K562 (cell line): ENCODE results near the gene TXN2. TPM values are rescaled to one million over a fixed set of nuclear protein-coding genes. Genes with fewer than 3 reads are reported as not detected.

Source experiments
- ADNP ChIP-seq: fragments of 200-800 bp; sonication (Bioruptor generic); IDR thresholded peaks from 2 replicates; pipeline ENCODE4 v1.6.1; 2016; ENCODE audit warnings: missing genetic modification characterization, missing compliant biosample characterization
- FOSL1 ChIP-seq: fragments of 200-800 bp; sonication (Bioruptor generic); conservative IDR thresholded peaks from 2 replicates; pipeline ENCODE4 v1.6.1; 2016; ENCODE audit warnings: missing genetic modification characterization, missing compliant biosample characterization
- GATA2 ChIP-seq: sonication (generic); formaldehyde crosslinking; IDR thresholded peaks from 2 replicates; pipeline ENCODE4 v1.4.0; 2020; ENCODE audit warnings: mild to moderate bottlenecking, missing genetic modification reagents
- MCM5 ChIP-seq: fragments of 450-650 bp; IDR thresholded peaks from 2 replicates; pipeline ENCODE4 v1.6.1; 2016; ENCODE audit warnings: low read depth
- NELFE ChIP-seq: IDR thresholded peaks from 2 replicates; pipeline ENCODE4 v1.6.1; 2011; ENCODE audit warnings: mild to moderate bottlenecking; ENCODE audit not compliant: insufficient read depth, insufficient read length
- TAL1 ChIP-seq: fragments of 450-650 bp; IDR thresholded peaks from 2 replicates; pipeline ENCODE4 v1.6.1; 2016; ENCODE audit warnings: mild to moderate bottlenecking
- TBL1XR1 ChIP-seq, 2 experiments: IDR thresholded peaks; 2 replicates each; pipeline ENCODE4 v1.6.1; 2012; ENCODE audit warnings: improper control_type of control experiment in 2 of 2, low read length in 2 of 2, mild to moderate bottlenecking in 1 of 2
- ZEB2 ChIP-seq: fragments of 450-650 bp; IDR thresholded peaks from 2 replicates; pipeline ENCODE4 v1.6.1; 2016
- ZNF124 ChIP-seq: sonication (generic); formaldehyde crosslinking; IDR thresholded peaks from 2 replicates; pipeline ENCODE4 v1.8.1; 2022; ENCODE audit warnings: missing genetic modification reagents
- ZNF133 ChIP-seq: fragments of 250-450 bp; sonication (Bioruptor Pico); IDR thresholded peaks from 2 replicates; pipeline ENCODE4 v1.4.0; 2020; ENCODE audit warnings: mild to moderate bottlenecking
- ZNF347 ChIP-seq: fragments of 450-650 bp; formaldehyde crosslinking; IDR thresholded peaks from 2 replicates; pipeline ENCODE4 v1.4.0; 2020; ENCODE audit warnings: low read depth, mild to moderate bottlenecking, moderate library complexity
- ZNF766 ChIP-seq: fragments of 200-800 bp; sonication (Bioruptor generic); conservative IDR thresholded peaks from 2 replicates; pipeline ENCODE4 v1.6.1; 2016; ENCODE audit warnings: missing genetic modification characterization, missing compliant biosample characterization
- polyA plus RNA-seq, 8 experiments: library from polyadenylated mRNA; depleted of rRNA in 4 of 8; stranded (reverse) in 5 of 8; unstranded in 3 of 8; fragments of >200 nt; fragmentation: Nextera tagmentation in 2 of 8; fragmentation: Illumina TruSeq in 1 of 8; extraction: Ambion mirVana in 2 of 8; extraction: Trizol in 1 of 8; gene quantifications; 2 replicates each; pipeline versions ENCODE4 v1.2.1 to v1.2.3, GENCODE V29; 2011 to 2014; ENCODE audit warnings: inconsistent platforms in 1 of 8, missing spikeins in 1 of 8
- total RNA-seq, 7 experiments: library from RNA; depleted of rRNA in 6 of 7; stranded (reverse); fragments of >200 nt in 6 of 7; fragmentation: Illumina TruSeq in 2 of 7; extraction: Trizol in 2 of 7; gene quantifications; 2 replicates each; pipeline versions ENCODE4 v1.2.1 to v1.2.3, GENCODE V29; 2011 to 2021; ENCODE audit warnings: low replicate concordance in 1 of 7
- TF ChIP-seq, protein P1 (sequence below), 2 experiments: fragments of 450-650 bp; IDR thresholded peaks; 2 replicates each; pipeline ENCODE4 v1.6.1; 2016
- TF ChIP-seq, protein P2 (sequence below): fragments of 250-450 bp; sonication (Bioruptor Pico); IDR thresholded peaks from 2 replicates; pipeline ENCODE4 v1.8.0; 2021; ENCODE audit warnings: moderate library complexity, mild to moderate bottlenecking, inconsistent platforms
- TF ChIP-seq, protein P3 (sequence below): sonication (generic); IDR thresholded peaks from 2 replicates; pipeline ENCODE4 v1.6.1; 2016
- TF ChIP-seq, protein P4 (sequence below): fragments of 250-450 bp; sonication (Bioruptor Pico); IDR thresholded peaks from 2 replicates; pipeline ENCODE4 v1.8.0; 2022; ENCODE audit warnings: moderate library complexity, mild to moderate bottlenecking, inconsistent platforms
- TF ChIP-seq, protein P5 (sequence below): fragments of 450-650 bp; formaldehyde crosslinking; IDR thresholded peaks from 2 replicates; pipeline ENCODE4 v1.4.0; 2022; ENCODE audit warnings: mild to moderate bottlenecking, moderate library complexity
- TF ChIP-seq, protein P6 (sequence below): IDR thresholded peaks from 2 replicates; pipeline ENCODE4 v1.6.1; 2011; ENCODE audit not compliant: insufficient read length; ENCODE audit errors: extremely low read depth
- TF ChIP-seq, protein P7 (sequence below), 2 experiments: fragments of 450-650 bp; conservative IDR thresholded peaks; 2 replicates each; pipeline ENCODE4 v1.6.1; 2017; ENCODE audit warnings: mild to moderate bottlenecking in 2 of 2, moderate library complexity in 2 of 2

The TXN2 gene
- total and polyA plus RNA-seq, 9 of the 15 experiments (the other 6 are each of a cell fraction or from before 2014, with no cell fraction given), result 48.5 to 399 (median 118) TPM

DNA sequence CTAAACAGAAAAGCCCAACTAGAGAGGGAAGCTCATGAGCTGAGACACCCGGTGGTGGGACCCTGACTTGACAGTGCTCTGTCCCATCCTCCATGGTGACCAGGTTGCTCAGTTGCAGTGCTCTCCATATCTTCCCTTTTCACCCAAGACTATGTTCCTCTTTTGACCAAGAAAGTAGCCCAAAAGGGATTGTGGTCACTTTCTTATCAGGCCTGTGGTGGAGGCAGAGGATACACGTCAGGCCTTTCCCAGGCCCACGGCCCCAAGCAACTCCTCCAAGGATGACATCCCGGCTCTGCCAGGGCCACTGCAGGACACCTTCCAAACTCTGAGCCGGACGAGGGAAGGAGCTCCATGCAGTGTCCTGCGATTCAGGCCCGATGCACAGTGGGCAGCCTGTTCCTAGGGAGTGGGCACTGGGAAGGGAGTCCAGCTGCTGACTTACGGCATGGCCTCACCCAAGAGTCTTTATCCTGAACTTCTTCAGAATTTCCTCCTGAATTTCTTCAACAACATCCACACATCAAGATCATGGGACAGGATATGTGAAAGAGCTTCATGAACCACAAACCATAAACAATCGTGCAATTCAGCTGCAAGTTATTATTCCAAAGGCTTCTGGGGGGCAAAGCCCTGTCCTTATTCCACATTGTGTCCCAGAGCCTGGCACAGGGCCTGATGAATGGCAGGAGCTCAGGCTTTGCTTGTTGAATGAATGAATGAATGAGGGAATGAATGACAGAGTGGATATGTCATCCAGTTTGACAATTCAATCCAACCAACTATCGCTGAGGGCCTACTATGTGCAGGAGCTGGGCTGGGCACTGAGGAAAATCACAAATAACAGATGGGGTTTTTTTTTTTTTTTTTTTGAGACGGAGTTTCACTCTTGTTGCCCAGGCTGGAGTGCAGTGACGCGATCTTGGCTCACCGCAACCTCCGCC, 57.7 kb downstream of the TXN2 start (continued):
- no peak for TF ChIP-seq ZNF133 (CRISPR knock-in tag)
- TF ChIP-seq, protein P1, sequence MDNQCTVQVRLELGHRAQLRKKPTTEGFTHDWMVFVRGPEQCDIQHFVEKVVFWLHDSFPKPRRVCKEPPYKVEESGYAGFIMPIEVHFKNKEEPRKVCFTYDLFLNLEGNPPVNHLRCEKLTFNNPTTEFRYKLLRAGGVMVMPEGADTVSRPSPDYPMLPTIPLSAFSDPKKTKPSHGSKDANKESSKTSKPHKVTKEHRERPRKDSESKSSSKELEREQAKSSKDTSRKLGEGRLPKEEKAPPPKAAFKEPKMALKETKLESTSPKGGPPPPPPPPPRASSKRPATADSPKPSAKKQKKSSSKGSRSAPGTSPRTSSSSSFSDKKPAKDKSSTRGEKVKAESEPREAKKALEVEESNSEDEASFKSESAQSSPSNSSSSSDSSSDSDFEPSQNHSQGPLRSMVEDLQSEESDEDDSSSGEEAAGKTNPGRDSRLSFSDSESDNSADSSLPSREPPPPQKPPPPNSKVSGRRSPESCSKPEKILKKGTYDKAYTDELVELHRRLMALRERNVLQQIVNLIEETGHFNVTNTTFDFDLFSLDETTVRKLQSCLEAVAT (IDR thresholded peaks at IDR 0.05), result peak in 1 of 2 experiments; percentile 89; a peak in 2 of 4 replicates
- TF ChIP-seq, protein P2, sequence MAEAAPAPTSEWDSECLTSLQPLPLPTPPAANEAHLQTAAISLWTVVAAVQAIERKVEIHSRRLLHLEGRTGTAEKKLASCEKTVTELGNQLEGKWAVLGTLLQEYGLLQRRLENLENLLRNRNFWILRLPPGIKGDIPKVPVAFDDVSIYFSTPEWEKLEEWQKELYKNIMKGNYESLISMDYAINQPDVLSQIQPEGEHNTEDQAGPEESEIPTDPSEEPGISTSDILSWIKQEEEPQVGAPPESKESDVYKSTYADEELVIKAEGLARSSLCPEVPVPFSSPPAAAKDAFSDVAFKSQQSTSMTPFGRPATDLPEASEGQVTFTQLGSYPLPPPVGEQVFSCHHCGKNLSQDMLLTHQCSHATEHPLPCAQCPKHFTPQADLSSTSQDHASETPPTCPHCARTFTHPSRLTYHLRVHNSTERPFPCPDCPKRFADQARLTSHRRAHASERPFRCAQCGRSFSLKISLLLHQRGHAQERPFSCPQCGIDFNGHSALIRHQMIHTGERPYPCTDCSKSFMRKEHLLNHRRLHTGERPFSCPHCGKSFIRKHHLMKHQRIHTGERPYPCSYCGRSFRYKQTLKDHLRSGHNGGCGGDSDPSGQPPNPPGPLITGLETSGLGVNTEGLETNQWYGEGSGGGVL (CRISPR knock-in tag), result no peak
- TF ChIP-seq, protein P3, sequence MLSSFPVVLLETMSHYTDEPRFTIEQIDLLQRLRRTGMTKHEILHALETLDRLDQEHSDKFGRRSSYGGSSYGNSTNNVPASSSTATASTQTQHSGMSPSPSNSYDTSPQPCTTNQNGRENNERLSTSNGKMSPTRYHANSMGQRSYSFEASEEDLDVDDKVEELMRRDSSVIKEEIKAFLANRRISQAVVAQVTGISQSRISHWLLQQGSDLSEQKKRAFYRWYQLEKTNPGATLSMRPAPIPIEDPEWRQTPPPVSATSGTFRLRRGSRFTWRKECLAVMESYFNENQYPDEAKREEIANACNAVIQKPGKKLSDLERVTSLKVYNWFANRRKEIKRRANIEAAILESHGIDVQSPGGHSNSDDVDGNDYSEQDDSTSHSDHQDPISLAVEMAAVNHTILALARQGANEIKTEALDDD, result peak; percentile 83
- peak in 1 of 2 experiments; percentile 82; a peak in 2 of 4 replicates for TF ChIP-seq TBL1XR1 (IDR thresholded peaks at IDR 0.05; ENCODE audit: low read length in 2 of 2)
- TF ChIP-seq ZNF347 (CRISPR knock-in tag), result no peak
- TF ChIP-seq, protein P4, sequence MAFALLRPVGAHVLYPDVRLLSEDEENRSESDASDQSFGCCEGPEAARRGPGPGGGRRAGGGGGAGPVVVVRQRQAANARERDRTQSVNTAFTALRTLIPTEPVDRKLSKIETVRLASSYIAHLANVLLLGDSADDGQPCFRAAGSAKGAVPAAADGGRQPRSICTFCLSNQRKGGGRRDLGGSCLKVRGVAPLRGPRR (CRISPR knock-in tag), result no peak
- no peak for TF ChIP-seq NELFE
- TF ChIP-seq, protein P5, sequence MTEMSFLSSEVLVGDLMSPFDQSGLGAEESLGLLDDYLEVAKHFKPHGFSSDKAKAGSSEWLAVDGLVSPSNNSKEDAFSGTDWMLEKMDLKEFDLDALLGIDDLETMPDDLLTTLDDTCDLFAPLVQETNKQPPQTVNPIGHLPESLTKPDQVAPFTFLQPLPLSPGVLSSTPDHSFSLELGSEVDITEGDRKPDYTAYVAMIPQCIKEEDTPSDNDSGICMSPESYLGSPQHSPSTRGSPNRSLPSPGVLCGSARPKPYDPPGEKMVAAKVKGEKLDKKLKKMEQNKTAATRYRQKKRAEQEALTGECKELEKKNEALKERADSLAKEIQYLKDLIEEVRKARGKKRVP (CRISPR knock-in tag), result no peak
- peak; percentile 25; the same call in 1 of the 2 replicates for TF ChIP-seq ADNP (tag)
- no peak for TF ChIP-seq ZNF124 (CRISPR knock-in tag)
- TF ChIP-seq, protein P6, sequence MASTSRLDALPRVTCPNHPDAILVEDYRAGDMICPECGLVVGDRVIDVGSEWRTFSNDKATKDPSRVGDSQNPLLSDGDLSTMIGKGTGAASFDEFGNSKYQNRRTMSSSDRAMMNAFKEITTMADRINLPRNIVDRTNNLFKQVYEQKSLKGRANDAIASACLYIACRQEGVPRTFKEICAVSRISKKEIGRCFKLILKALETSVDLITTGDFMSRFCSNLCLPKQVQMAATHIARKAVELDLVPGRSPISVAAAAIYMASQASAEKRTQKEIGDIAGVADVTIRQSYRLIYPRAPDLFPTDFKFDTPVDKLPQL, result no peak
- 0 out of 2 replicates have a peak, but pooled peaks have one; percentile 58 for TF ChIP-seq ZEB2
- TF ChIP-seq TAL1, result peak; percentile 56; the same call in 1 of the 2 replicates
- peak; percentile 67 for TF ChIP-seq FOSL1 (tag)
- TF ChIP-seq MCM5, result no peak
- 0 out of 2 replicates have a peak, but pooled peaks have one; percentile 38 for TF ChIP-seq ZNF766 (CRISPR knock-in tag)
- TF ChIP-seq, protein P7, sequence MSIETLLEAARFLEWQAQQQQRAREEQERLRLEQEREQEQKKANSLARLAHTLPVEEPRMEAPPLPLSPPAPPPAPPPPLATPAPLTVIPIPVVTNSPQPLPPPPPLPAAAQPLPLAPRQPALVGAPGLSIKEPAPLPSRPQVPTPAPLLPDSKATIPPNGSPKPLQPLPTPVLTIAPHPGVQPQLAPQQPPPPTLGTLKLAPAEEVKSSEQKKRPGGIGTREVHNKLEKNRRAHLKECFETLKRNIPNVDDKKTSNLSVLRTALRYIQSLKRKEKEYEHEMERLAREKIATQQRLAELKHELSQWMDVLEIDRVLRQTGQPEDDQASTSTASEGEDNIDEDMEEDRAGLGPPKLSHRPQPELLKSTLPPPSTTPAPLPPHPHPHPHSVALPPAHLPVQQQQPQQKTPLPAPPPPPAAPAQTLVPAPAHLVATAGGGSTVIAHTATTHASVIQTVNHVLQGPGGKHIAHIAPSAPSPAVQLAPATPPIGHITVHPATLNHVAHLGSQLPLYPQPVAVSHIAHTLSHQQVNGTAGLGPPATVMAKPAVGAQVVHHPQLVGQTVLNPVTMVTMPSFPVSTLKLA (conservative IDR thresholded peaks at IDR 0.05), result 0 out of 4 replicates have a peak, but pooled peaks of 1 of the 2 experiments have one; percentile 28
- TF ChIP-seq GATA2 (CRISPR knock-in tag), result peak; percentile 44; the same call in 1 of the 2 replicates
